GM12892 (cell line): Measurements from ENCODE around the gene GOLIM4.

Source experiments
- POLR2A ChIP-seq: IDR thresholded peaks from 2 replicates; pipeline ENCODE4 v1.6.1; 2011; ENCODE audit warnings: low read depth, low read length, control low read depth
- POLR2AphosphoS5 ChIP-seq: IDR thresholded peaks from 2 replicates; pipeline ENCODE4 v1.6.1; 2011; ENCODE audit warnings: low read depth, low read length, control low read depth
- TAF1 ChIP-seq: IDR thresholded peaks from 2 replicates; pipeline ENCODE4 v1.6.1; 2011; ENCODE audit warnings: low read depth, mild to moderate bottlenecking, control low read depth, low read length, borderline replicate concordance

GRCh38 chr3:168073842-168074605, 21.7 kb downstream of the GOLIM4 start:
- TF ChIP-seq POLR2A (no peak), TAF1 (no peak), POLR2AphosphoS5 (no peak)
